ENCODE results near the gene CXXC1.
A peak's percentile ranks its signal among the peaks of the same experiment; 100 is the strongest.
"Not testable (repeated sequence)": the region's sequence is repeated elsewhere in the genome, so short reads cannot be mapped to it uniquely, and the experiment has no call there.

The CXXC1 gene

GRCh38 chr18:50297621-50298442 lies 10.3 kb upstream of the CXXC1 start:
- DNase-seq, result peak in 1 of 2 experiments; percentile 56

GRCh38 chr18:50293039-50293438 lies 5.5 kb upstream of the CXXC1 start:
- no peak for DNase-seq

GRCh38 chr18:50289108-50289443 lies 1.6 kb upstream of the CXXC1 start:
- DNase-seq, result no peak

- not testable (repeated sequence) for DNase-seq
Observed at GRCh38 chr18:50288348-50289107, 1.0 kb upstream of the CXXC1 start.

GRCh38 chr18:50287028-50287440 lies 458 bp downstream of the CXXC1 start:
- DNase-seq, result peak in 1 of 2 experiments; percentile 59

- peak in 1 of 2 experiments; percentile 7 for DNase-seq
Observed at GRCh38 chr18:50286391-50287027, 983 bp downstream of the CXXC1 start.

GRCh38 chr18:50285631-50286321 lies 1.7 kb downstream of the CXXC1 start:
- no peak for DNase-seq

- DNase-seq, result no peak
Observed at GRCh38 chr18:50285071-50285470, 2.4 kb downstream of the CXXC1 start.

GRCh38 chr18:50284255-50284885 lies 3.1 kb downstream of the CXXC1 start:
- no peak for DNase-seq

GRCh38 chr18:50283469-50284209 lies 3.9 kb downstream of the CXXC1 start:
- DNase-seq, result no peak

GRCh38 chr18:50282521-50283335 lies 4.8 kb downstream of the CXXC1 start:
- DNase-seq, result no peak

- DNase-seq, result no peak
Observed at GRCh38 chr18:50281972-50282520, 5.4 kb downstream of the CXXC1 start.

GRCh38 chr18:50281295-50281971 lies 6.1 kb downstream of the CXXC1 start, which contains the start of gene MBD1:
TSS of gene MBD1 (minus strand) at chr18:50281523. CDS start at chr18:50279992, 1,531 bp downstream.
- DNase-seq, result peak; percentile 92 to 97

- DNase-seq, result no peak
Observed at GRCh38 chr18:50280707-50281294, 6.7 kb downstream of the CXXC1 start.

GRCh38 chr18:50279752-50280151 lies 7.7 kb downstream of the CXXC1 start:
- no peak for DNase-seq

- no peak for DNase-seq
Observed at GRCh38 chr18:50277942-50278341, 9.6 kb downstream of the CXXC1 start.

GRCh38 chr18:50276452-50276851 lies 11.0 kb downstream of the CXXC1 start:
- DNase-seq, result no peak

- DNase-seq, result no peak
Observed at GRCh38 chr18:50275503-50276036, 11.9 kb downstream of the CXXC1 start.

GRCh38 chr18:50274941-50275340 lies 12.6 kb downstream of the CXXC1 start:
- DNase-seq, result no peak

All from NCI-H524 (cell line).